IPS-18c (cell line): Measurements from ENCODE around the gene PMPCA.

ENCODE experiments used
- H3K4me3 ChIP-seq: 2 replicates; pipeline ENCODE4 v1.7.0; 2013; ENCODE audit warnings: low read depth, mild to moderate bottlenecking, low read length, moderate library complexity; ENCODE audit not compliant: insufficient read depth
- H3K9me3 ChIP-seq: one replicate; pipeline ENCODE4 v1.6.1; 2013; ENCODE audit warnings: mild to moderate bottlenecking, low read length, moderate library complexity; ENCODE audit not compliant: control insufficient read depth, insufficient read depth

The PMPCA gene

DNA sequence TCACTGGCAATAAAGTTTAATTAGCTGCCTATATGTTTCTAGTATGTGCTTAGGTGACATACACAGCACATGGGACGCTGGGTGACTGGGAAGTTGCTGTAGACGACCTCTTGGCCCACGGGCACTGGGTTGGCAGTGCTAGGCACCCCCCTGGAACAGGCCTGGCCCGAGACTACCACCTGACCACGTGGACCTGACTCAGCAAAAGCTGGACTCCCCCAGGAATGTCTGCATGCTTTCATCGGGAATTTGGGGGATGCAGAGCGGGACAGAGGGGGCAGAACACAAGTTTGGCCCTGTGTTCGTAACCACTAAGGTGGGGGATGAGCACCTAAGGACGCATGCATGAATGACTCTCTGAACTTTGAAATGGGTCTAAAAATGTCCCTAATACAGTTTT is 45.8 kb downstream of the PMPCA start:
- no peak overlapping the region for H3K4me3 ChIP-seq

GRCh38 chr9:136457326-136457725 is 46.9 kb downstream of the PMPCA start:
- Histone ChIP-seq H3K4me3 (no peak overlapping the region), H3K9me3 (no peaks in the 10 kb centered on the region)

More for the DNA sequence above, 45.8 kb downstream of the PMPCA start:
- no peaks in the 10 kb centered on the region for H3K9me3 ChIP-seq

DNA sequence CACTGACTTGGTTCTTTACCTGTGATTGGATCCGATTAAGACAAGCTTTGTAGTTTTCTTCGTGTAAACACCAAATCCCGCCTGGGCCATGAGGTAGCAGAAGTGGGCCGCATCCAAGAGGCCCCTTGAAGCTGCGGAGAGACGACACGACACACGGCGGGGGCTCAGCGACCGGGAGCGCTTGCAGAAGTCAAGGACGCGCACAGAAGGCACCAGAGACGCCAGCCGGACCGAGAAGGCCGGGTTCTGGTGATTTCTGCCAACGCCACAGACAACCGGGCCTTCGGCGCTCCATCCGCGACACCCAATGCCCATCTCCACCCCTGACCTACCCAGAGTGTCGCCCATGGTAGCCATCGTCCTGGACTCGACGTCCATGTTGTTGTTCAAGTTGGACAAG is 49.0 kb downstream of the PMPCA start:
- H3K9me3 ChIP-seq, result no peaks in the 10 kb centered on the region

DNA sequence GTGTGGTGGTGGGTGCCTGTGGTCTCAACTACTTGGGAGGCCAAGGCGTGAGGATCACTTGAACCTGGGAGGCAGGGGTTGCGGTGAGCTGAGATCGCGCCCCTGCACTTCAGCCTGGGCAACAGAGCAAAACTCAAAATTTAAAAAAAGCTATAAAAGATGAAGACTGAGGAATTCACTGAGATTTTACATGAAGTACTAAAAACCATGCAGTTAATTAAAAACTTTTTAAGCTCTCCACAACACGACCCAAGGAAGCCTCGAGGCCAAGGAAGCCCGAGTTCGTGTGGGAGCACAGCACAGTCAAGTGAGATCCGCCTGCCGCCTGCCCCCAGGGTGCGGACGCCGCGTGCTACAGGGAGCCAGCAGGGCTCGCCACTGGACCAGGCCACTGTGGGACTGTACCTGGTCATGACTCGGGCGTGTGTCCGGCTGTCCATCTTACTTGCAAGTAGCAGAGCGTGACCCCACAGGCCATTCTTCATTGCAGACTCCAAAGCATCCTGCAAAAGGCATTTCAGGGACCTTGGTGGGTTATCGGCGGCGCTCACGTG is 50.4 kb downstream of the PMPCA start:
- H3K4me3 ChIP-seq, result no peak overlapping the region

More for the DNA sequence above, 49.0 kb downstream of the PMPCA start:
- H3K4me3 ChIP-seq, result no peak overlapping the region

GRCh38 chr9:136462664-136463063 is 52.2 kb downstream of the PMPCA start:
- Histone ChIP-seq H3K9me3 (no peaks in the 10 kb centered on the region), H3K4me3 (no peak overlapping the region)

More for the DNA sequence above, 50.4 kb downstream of the PMPCA start:
- H3K9me3 ChIP-seq, result no peaks in the 10 kb centered on the region

DNA sequence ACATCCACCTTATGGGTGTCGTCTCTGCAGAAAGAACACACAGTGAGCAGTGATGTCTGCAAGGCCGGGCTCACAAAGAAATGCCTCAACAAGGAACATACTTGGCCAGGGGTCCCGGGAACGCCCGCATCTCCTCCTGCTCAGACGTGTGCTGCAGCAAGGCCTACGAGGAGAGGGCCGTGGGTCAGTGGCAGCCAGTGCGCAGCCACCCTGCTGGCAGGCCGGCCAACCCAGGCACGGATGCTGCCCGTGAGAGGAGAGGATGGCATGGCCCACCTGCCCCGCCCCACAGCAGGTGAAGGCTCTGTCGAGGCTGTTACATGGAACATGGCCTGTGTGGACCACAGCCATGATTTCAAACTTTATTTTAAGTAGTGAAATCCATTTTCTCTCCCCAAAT is 53.1 kb downstream of the PMPCA start:
- no peak overlapping the region for H3K4me3 ChIP-seq
- no peaks in the 10 kb centered on the region for H3K9me3 ChIP-seq

DNA sequence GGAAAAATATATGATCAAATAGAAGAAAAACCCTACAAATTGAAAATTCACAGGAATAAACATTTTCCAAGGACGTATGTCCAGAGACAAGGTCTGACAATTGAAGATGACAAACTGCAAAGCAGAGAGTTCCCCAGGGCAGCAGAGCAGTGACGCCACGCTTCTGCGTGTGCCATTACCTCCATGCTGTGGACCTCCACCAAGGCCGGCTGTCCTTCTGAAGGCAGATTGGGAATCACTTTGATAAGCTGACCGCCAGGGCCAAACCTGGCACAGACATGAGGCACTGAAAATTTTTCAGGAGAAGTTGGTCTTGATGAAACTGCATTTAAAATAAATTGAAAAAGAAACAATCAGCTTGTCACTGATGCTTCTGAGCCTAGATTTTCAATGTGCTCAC is 53.8 kb downstream of the PMPCA start:
- H3K9me3 ChIP-seq, result no peaks in the 10 kb centered on the region

DNA sequence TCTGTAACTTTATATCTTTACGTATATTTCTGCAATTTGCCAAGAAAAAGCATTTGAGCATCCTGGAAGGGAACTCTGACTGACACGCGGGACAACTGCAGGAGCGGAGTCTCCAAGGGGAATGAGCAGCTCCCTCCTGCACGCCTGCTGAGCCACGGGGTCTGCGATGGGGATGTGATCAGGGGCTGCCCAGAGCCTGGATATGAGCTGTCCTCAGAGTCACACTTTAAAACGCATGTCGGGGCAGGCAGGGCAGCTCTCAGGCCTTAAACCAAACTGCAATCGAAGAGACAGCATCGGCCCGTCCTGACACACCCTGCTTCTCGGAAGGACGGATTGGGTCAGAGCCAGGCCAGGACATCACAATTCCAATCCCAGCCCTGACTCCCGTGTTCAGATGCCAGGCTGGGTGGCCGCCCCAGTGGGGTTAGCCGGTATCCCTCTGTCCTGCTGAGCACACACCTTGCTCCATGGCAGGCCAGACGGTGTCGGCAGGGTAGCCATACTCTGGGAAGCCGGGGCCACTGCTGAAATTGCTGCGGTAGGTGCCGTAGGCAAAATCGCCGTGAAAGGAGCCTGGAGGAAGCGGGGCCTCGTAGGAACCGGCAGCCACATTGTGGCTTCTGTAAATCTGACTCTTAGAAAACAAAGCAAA is 55.2 kb downstream of the PMPCA start:
- H3K9me3 ChIP-seq, result no peaks in the 10 kb centered on the region
- H3K4me3 ChIP-seq, result no peak overlapping the region

More for the DNA sequence above, 53.8 kb downstream of the PMPCA start:
- H3K4me3 ChIP-seq, result no peak overlapping the region

DNA sequence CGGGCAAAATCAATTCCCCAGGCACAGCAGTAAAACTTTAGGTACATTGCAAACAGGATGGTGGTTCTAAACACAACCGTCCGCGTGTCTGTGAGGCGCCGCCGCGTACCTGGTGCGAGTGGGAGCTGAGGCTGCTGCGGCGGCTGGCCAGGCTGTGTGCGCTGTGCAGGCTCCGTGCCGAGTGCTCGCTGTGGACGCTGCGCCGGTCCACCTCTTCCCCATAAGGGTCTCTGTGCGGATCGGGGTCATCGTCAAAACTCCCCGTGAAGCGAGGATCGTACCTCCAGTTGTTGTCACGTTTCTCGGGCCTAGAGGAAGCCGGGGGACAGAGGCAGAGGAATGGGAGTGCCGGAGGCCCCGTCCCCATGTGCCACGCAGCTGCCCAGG is 55.7 kb downstream of the PMPCA start:
- no peaks in the 10 kb centered on the region for H3K9me3 ChIP-seq
- no peak overlapping the region for H3K4me3 ChIP-seq

GRCh38 chr9:136467766-136468165 is 57.3 kb downstream of the PMPCA start:
- Histone ChIP-seq H3K9me3 (peaks cover 3% of the 10 kb centered on the region), H3K4me3 (no peak overlapping the region)

GRCh38 chr9:136470356-136470755 is 59.9 kb downstream of the PMPCA start:
- peaks cover 3% of the 10 kb centered on the region for H3K9me3 ChIP-seq

DNA sequence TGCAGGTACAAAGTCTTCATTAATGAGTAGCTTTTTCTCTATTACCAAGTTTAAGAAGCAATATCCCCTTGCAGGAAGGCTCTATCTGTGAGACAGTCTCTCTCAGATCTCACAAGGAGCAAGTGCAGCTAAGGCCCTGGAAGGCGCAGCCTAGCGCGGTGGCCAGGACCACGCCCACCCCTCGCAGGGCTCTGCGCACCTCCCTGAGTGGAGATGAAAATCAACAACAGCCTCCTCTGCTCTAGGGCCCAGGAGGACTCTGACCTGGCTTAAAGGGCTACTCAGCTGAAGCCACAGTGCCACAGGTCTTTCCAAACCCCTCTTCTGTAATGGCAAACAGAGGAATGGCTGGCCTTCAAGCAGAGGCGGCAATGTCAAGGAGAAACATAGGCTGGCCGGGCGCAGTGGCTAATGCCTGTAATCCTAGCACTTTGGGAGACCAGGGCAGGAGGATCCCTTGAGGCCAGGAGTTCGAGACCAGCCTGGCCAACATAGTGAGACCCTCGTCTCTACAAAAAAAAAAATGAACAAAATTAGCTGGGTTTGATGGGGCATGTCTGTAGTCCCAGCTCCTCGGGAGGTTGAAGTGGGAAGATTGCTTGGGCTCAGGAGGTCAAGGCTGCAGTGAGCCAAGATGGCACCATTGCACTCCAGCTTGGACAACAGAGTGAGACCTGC is 60.5 kb downstream of the PMPCA start:
- H3K4me3 ChIP-seq, result no peak overlapping the region

More at GRCh38 chr9:136470356-136470755, 59.9 kb downstream of the PMPCA start:
- H3K4me3 ChIP-seq, result no peak overlapping the region

GRCh38 chr9:136471802-136472487 is 61.5 kb downstream of the PMPCA start:
- H3K4me3 ChIP-seq, result no peak overlapping the region

More for the DNA sequence above, 60.5 kb downstream of the PMPCA start:
- H3K9me3 ChIP-seq, result peaks cover 3% of the 10 kb centered on the region

GRCh38 chr9:136472640-136473353 is 62.3 kb downstream of the PMPCA start:
- peaks cover 3% of the 10 kb centered on the region for H3K9me3 ChIP-seq
- no peak overlapping the region for H3K4me3 ChIP-seq

More at GRCh38 chr9:136471802-136472487, 61.5 kb downstream of the PMPCA start:
- H3K9me3 ChIP-seq, result peaks cover 3% of the 10 kb centered on the region

DNA sequence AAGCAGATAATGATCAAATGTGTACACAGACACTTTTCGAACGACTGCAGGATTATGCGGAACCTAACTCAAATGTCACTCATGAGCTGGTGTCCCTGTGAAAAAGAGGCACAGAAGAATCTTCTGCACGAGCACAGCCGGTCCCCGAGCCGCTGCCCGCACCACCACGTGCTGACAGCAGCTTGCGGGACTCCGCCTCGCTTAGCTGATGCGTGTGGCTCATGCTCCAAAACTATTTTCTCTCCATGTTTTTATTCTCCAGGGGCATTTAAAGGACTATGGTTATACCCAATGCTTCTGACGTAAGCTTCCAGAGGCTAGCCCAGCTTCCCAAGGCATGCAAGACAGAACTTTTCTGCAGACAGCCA is 62.9 kb downstream of the PMPCA start:
- H3K4me3 ChIP-seq, result no peak overlapping the region
- H3K9me3 ChIP-seq, result peaks cover 3% of the 10 kb centered on the region
